Activated T-cell treated with anti-CD3 and anti-CD28 coated beads for 48 hours (primary cell): Measurements from ENCODE around the gene SERPINA4.

Source experiments
- DNase-seq: peaks from one replicate; pipeline ENCODE4 v3.0.0-alpha.2; 2020; ENCODE audit warnings: low read depth

SERPINA4 gene

DNA sequence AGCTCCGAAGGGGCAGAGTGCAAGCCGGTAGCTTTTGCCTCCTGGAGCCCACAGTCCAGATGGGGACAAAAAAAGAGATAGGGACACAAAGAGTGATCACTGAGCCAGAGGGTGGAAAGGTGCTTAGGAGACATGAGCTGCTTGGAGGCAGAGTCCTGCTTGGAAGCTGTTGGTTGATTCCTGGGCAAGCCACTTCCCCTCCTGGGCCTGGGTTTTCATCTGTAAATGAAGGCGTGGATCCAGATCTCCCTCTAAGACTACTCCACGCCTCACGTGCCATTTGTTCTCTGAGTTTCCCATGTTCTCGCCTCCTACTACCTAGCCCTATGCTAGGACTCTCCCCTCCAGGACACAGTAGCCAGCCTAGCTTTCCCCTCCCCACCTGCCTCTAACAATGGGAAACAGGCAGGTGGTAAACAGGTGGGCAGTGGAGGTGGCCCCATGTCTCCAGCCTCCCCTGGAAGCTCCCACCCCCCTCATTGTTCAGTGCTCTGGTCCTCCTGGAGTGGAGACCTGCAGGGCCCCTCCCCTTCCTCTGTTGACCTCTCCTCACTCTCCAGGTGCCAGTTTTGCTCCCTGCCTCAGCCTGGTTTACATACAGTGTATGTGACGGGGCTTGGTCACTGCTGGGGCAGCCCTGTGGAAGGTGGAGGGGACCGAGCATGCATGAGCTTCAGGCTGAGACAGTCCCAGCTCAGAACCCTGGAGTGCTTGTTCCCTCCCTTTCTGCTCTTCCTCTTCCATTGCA, 54.8 kb downstream of the SERPINA4 start:
- DNase-seq: no peak

GRCh38 chr14:94617366-94617941, 56.2 kb downstream of the SERPINA4 start:
- DNase-seq: no peak

DNA sequence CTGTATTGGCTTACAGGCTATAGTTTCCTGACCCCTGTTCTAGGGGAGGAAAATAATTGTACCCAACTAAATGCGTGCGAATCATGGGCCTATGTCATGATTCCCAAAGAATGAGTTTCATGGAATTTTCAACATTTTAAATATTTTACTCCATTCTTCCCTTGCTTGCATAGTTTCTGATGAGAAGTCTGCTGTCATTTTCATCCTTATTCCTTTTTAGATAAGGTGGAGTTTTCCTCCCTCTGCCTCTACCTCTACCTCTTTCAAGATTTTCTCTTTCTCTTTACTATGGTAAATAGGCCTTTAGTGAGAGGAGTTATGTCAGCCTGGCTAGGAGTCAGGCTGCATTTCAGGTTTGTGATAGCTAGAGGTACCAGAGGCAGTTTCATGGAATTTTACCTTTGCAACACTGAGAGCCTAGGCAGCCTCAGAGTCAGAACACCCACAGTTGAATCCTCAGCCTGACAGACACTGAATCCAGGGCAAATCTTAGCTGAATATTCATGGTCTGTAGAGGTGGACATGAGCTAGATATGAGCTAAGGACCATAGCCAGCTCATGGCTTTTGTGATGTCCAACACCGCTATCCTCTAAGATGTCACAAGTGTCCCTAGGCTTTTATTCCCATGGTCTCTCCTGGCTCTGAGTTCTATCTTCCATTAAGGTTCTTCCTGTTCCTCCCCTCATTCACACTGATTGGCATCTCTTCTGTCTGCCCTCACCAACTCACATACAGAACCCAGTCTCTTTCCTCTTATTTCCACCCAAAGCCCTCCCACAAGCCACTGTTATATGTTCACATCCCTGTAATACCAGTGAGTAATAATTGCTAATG, 57.0 kb downstream of the SERPINA4 start:
- DNase-seq: no peak

DNA sequence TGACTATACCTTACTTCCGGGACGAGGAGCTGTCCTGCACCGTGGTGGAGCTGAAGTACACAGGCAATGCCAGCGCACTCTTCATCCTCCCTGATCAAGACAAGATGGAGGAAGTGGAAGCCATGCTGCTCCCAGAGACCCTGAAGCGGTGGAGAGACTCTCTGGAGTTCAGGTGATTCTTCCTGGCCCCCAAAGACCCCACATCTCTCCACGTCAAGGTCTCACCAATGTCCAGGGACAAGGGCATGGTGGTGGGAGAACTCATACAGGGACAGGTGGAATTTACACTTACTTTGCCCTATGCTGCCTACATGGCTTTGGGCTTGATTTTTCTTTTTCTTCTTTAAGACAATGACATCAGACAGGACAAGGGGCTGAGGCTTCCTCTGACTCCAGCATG, 58.1 kb downstream of the SERPINA4 start:
- no peak for DNase-seq
